NCI-H82 treated with DMSO at 0.1 percent for 48 hours (cell line): ENCODE measurements around the gene MME.
"Not testable (repeated sequence)": the region's sequence is repeated elsewhere in the genome, so short reads cannot be mapped to it uniquely, and the experiment has no call there.

ENCODE experiments used
- DNase-seq: peaks from one replicate; lab custom pipeline; 2025; ENCODE audit not compliant: unreplicated experiment; lab: John Stamatoyannopoulos, UW

Gene MME

DNA sequence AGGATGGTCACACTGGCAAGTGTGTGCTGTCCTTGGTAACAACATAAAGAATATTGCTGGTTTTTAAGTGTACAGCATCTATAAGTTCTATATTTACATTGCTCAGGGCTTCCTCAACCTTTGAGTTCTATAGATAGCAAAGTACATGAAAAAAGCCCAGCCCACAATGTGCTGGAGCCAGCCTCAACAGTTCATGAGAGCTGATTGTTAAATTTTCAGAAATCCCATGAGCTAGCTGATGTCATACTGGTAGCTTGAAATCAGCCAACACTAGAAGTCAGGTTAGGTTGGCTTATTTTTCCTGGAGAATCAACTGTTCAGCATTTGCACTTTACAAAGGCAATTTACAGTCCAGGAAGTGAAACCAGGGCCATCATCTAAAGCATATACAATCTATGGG lies 110.6 kb downstream of the MME start:
- DNase-seq = no peak

DNA sequence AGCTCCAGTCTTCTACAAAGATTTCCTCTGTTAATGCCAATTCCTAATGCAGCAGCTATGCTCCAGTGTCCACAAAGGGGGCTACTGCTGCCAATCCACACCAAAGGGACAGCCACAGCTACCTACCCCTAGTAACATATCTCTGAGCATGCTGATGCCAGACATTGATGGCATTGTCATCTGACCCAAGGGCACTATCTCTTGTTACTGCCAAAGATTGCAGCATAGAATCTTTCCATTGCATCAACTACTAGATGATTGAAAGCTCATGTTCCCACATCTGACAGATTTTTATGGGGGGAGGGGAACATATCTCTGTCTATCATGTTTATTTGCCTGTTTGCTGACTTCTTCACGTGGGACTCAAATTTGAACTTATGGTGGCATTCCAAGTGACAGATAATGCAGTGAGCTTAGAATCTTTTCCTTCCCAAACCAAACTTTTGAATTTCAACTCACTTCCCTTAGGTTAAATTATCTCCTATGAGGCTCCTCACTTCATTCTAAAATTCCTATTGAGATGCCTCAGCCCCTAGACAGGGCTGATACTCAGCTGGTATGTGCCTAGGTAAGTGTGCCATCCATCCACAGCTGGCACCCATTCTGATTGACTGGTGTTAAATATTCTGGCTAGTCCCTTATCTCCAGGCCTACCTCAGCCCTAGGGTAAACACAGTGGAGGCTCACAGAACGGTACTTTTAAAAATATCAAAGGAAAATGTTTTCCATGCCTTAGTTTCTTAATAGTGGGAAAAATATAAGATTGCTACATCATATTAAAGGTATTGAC lies 113.0 kb downstream of the MME start:
- DNase-seq = no peak

DNA sequence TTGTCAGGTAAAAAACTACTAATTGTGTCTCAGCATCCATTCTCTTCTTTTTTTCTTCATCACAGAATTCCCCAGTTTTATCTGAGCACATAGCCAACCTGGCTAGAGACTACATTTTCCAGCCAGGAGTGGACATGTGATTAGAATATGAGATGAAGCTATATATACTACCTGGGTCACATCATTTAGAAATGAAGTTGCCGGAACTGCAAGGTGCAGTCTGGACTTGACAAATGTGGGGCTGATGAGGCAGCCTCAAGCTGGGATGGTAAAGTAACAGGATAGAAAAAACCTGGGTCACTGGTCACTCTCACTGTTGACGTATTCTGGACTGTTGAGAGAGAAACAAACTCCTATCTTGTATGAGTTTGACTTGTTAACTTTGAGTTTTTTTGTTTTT lies 113.7 kb downstream of the MME start:
- DNase-seq = no peak

DNA sequence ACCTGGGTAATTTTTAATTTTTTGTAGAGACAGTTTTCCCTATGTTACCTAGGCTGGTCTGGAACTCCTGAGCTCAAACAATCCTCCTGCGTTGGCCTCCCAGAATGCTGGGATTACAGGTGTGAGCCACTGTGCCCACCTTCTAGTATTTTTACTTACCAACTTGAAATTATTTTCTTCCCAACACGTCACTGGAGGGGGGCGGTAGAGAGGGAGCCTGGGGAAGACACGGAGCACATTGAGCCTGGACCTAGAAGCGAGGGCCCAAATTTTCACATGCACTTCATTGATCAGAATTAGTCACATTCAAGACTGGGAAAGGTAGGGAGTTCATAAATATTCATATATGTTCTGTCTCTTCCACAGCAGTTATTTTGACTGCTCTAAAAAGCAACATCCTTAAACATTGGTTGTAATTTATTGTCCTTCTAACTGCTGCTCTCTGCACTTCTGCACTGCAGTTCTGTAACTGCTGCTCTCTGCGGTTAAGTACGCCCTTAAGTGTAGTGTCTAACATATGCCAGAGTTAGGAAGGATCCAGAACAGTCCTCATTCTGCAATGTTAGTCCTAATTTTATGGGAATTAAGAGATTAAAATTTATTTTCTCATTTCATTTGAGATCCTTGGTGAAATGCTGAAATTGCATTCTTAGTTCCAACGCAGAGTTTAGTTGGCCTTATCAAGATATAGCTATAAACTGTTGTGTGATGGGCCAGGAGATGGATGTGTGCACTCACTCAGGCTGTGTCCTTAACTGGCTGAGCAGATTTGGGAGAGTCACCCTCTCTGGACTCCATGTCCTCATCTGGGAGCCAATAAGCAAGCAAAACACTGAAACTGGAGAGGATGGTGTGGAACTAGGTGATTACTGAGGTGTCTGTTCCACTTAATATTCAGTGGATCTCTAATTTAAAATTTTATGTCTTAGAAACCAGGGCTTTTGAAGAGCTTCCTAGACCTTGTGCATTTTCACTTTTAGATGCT lies 115.1 kb downstream of the MME start:
- DNase-seq = no peak

DNA sequence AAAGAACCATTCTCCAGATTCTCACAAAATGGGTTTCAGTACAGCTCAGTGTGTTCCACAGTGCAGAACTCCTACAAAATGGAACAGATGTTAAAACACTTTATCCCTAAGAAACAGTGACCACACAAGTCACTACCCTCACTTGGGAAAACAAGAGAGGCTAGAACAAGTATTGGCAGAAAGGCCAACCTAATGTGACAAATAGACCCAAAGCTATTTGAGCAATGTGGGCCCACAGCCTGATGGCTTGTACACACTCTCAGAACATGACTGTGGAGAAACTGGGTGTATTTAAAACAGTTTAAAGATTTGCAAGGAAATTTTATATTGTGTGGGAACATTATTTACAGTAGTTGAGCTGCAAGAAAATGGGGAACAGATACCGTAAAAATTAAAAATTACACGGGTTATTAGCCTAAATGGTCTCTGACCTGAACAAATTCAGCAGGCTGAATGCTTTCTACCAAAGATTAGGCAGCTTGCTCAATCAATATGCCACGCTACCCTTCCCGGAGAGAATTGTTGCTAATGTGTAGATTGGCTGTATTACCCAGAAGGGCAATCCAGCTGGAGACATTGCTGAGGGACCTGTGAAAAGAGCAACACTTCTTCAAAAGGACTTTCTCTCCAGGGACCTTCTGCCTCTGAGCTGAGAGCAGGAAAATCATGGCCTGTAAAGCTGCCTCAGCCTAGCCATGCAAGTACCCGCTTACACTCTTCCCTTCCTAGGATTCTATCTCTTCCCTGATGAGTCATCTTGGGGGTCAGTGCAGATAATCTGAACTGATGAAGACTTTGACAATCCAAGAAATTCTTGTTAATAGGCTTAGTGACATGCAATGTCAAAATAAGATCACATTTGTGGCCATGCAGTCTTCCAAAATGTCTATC lies 116.3 kb downstream of the MME start:
- DNase-seq = peak; percentile 84

DNA sequence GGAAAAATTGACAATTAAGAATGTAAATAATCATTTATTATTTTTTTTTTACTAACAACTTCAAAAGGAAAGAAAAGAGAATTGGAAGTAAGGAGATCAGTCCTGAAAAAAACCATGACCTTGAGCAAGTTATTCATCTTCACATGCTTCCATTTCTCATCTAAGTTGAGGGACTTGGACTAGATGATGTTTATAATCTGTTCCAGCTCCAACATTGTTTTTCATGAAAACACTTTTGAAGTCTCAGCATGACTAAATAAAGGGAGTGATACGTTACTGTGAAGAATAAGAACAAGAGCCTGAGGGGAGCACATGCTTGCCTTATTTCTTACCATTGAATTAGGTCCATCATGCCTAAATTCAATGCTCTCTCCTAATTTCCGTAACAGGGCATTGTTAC lies 117.7 kb downstream of the MME start:
- no peak for DNase-seq

DNA sequence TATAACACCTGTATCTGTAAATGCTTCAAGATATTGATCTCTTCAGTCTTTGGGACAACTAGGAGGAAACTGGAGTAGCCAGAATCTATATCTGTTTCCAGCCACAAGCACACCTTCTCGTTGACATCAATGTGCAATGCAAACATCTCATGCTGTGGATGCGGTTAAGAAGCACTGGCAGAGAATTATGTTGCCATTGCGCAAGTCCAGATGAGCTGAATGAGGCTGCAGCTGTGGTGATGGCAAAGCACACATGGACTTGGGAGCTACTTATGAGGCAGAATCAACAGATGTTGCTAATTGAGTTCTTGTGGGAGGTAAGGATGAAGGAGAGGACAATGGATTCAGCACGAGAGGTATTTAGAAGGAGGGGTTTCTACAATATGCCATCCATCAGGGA lies 122.5 kb downstream of the MME start:
- no peak for DNase-seq

DNA sequence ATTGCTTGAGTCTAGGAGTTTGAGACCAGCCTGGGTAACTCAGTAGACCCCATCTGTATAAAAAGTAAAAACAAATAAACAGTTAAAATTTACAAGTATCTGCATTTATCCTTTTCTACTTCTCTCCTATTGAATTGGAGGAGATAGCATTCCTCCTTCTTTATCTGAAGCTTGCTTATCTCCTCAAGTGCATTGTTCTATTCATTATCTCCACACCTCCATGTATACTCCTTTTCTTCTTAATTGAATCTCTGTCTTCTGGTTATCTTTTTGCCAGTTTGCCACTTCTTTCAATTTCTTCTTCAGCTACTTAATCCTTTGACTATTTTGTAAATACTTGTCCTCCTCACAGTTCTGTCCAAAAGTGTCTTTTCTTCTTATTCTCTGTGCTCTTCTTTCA lies 124.7 kb downstream of the MME start:
- DNase-seq = no peak

DNA sequence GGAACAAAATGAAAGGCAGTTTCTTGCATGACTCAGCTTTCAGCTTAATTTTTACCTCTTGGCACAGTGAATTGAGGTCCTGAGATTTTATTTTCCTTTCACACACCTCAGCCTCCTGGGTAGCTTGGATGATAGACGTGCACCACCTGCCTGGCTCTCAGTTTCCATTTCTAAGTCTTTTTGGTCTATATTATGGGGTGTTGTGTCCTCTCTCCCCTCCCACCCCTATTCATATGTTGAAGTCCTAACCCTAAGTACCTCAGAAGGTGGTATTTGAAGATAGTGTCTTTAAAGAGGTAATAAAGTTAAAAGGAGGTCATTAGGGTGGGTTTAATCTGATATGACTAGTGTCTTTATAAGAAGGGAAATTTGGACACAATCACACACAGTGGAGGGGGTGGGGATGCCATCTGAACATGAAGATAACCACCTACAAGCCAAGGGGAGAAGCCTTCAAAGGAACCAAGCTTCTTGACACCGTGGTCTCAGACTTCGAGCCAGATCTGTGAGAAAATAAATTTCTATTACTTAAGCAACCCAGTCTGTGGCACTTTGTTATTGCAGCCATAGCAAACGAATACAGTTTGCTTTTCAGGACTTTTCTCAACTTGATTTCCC lies 128.2 kb downstream of the MME start:
- DNase-seq = no peak

DNA sequence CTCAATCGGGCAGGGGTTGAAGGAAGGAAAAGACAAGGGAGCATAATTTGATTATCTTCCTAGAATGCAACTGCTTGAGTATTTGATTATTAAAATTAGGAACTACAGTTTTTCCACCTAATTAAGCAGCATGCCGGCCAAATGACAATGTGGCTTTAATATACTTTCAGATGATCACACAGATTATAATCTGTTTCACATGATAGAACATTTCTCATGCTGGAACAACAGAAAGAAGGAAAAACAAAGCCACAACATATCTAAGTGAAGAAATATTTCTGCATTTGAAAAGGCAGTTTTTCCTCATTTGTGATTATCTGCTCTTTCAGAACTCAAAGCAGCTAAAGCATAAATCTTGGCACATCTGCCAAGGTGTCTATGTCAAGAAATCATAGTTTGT lies 130.6 kb downstream of the MME start:
- no peak for DNase-seq

DNA sequence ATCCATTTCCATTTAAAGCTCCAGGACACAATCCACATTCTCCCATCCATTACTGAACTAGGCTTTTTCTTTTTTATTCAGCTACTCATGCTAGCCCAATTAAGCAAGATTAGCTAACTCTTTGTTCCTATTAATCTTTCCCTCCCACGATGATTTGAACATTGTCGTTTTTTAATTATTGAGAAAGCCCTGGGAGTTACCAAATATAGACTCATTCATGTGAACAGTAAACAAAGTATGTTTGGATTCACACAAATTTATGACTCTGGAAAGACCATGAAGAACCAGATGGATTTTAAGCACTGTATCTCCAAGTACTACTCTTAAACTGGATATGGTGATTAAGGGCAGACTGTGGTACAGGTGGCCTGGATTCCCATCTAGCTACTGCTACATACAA lies 131.1 kb downstream of the MME start:
- DNase-seq = no peak

DNA sequence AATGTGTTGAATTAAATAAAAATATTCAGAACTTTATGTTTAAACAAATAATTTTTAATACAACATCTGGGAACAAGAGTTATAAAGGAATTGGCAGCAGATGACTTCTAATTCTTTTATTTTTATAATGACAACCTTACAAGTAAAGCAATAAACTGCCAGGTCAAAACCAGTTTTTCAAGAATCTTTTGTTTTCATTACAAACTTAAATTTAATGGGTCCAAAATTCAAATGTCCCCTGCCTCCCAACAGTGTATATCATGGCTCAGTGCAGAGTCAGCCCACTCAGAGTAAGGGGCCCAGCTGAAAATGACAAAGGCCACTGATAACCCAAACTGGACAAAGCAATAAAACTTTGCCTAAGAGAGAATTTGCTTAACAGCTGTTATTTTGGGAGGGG lies 131.8 kb downstream of the MME start:
- no peak for DNase-seq

DNA sequence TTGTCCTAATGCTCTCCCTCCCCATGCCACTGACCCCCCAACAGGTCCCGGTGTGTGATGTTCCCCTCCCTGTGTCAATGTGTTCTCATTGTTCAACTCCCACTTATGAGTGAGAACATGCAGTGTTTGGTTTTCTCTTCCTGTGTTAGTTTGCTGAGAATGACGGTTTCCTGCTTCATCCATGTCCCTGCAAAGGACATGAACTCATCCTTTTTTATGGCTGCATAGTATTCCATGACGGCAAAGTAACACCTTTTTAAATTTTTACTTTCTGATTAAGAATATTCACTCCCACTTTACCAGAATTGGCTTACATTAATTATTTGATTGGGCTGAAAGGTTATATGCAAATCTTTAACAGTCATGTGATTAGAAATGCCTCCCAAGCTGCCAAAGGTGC lies 135.9 kb downstream of the MME start:
- DNase-seq = not testable (repeated sequence)

DNA sequence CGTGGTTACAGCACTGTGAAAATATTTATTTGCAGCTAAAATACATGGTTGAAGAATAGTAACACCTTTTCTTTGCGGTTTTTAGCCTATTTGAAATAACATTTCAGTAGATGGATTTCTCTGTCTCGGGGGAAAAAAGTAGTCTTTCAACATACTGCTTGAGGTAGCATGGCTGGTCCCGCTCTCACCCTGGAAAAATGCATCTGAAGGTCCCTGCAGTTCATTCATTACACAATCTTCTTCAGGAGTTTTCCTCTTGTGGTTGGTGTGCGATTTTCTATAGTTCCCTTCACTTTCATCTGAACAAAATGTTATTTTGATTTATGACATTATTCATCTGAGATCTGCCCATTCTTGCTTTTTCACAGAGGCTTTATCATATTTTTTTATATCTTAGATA lies 137.5 kb downstream of the MME start:
- no peak for DNase-seq

DNA sequence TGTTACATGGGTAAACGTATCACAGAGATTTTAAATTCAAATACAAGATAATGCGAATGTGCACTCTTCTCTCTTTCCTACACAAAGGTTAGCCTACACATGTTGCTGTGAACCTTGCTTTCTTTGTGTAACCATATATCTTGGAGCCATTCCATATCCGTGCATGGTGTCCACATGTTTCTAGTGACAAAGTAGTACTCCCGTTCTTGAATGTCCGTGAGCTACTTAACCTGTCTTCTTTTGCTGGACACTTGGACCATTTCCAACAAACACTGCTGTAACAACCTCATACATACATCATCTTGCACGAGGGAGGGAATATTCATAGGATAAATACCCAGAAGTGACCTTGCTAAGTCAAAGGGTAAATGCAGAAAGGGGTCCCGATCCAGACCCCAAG lies 138.3 kb downstream of the MME start:
- no peak for DNase-seq

DNA sequence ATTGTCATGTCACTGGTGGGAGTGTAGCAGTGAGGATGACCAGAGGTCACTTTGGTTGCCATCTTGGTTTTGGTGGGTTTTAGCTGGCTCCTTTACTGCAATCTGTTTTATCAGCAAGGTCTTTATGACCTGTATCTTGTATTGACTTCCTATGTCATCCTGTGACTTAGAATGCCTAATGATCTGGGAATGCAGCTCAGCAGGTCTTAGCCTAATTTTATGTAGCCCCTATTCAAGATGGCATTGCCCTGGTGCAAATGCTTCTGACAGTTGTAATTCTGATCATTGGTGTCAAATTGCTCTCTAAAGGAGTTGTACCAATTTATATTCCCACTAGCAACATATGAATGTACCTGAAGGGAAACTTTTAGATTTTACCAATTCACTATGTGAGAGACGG lies 139.0 kb downstream of the MME start:
- DNase-seq = no peak

DNA sequence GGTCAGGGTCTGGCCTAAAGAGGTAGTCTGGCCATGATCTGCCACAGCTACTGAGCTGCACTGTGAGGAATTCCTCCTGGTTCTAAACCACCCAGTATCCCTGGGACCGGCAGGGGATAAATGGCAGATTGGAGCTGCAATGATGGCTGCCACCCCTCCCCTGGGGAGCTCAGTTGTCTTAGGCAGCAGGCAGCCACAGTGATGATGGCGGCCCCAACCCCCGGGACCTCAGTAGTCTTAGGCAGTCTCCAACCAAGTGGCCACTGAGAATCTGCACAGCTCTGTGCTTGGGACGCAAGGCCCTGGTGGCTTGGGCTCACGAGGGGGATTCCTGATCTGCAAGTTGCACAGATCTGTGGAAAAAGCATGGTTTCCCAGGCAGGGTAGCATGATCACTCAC lies 145.3 kb downstream of the MME start:
- no peak for DNase-seq

DNA sequence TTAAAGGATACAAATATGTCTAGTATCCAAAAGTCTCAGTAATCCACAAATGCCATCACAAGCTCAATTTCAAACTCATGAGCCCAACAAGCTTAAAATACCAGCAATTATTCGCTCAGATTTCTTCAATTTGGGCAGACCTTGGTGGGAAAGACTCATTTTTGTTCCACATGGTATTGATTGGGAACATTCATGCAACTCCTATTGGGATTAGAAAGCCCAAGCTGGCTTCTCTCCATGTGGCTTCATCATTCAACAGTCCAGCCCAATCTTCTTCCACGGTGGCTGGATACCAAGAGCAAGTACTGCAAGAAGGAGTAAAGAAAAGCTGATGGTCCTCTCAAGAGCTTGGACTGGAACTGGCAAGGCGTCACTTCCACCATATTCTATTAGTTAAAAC lies 147.0 kb downstream of the MME start:
- DNase-seq = no peak

DNA sequence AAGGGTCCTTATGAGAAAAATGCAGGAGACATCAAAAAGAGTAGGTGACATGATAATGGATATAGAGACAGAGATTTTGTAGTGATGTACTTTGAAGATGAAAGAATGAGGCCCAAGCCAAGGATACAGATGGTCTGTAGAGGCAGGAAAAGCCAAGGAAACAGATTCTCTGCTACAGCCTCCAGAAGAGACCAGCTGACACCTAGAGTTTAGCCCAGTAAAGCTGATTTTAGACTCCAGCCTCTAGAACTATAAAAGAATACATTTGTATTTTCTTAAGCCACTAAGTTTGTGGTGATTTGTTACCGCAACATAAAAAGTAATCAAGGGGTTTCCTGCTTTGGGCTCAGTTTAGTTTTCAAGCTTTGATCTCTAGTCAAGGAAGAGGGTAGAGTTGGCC lies 148.6 kb downstream of the MME start:
- peak; percentile 65 for DNase-seq

DNA sequence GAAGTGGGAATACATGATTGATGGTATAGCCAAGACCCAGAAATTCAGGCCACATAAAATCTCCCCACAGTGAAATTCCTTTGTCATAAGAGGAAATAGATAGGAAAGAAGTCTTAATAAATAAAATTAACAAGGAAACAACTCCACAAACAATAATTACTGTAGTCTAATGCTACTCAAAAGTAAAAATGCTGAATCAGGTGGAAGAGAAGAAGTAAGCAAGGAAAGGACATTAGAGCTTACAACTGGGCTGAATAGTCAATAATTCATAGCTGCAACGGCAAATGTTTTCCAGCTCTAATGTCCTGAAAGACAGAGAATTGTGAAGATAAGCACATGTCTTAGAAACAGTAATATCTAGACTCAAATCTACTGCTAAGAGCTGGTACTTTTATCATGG lies 149.0 kb downstream of the MME start:
- no peak for DNase-seq

DNA sequence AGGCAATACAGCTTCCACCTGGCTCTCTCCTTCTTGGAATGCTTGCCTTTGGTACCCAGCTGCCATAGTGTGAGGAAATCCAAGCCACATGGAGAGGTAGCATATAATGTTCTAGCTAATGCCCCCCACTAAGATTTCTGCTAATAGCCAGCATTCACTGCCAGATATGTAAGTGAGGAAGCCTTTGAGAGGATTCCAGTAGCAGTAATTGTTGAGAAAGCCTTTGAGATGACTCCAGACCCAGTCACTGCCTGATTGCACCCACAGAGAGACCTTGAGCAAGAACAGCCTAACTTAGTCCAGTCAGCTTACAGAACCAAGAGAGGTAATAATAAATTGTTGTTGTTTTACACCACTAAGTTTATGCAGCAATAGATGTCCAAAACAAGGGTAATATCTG lies 150.3 kb downstream of the MME start:
- DNase-seq = no peak
